ENCODE data around the gene ATP6V1D.
"Not testable (repeated sequence)": the region's sequence is repeated elsewhere in the genome, so short reads cannot be mapped to it uniquely, and the experiment has no call there.

ATP6V1D gene

DNA sequence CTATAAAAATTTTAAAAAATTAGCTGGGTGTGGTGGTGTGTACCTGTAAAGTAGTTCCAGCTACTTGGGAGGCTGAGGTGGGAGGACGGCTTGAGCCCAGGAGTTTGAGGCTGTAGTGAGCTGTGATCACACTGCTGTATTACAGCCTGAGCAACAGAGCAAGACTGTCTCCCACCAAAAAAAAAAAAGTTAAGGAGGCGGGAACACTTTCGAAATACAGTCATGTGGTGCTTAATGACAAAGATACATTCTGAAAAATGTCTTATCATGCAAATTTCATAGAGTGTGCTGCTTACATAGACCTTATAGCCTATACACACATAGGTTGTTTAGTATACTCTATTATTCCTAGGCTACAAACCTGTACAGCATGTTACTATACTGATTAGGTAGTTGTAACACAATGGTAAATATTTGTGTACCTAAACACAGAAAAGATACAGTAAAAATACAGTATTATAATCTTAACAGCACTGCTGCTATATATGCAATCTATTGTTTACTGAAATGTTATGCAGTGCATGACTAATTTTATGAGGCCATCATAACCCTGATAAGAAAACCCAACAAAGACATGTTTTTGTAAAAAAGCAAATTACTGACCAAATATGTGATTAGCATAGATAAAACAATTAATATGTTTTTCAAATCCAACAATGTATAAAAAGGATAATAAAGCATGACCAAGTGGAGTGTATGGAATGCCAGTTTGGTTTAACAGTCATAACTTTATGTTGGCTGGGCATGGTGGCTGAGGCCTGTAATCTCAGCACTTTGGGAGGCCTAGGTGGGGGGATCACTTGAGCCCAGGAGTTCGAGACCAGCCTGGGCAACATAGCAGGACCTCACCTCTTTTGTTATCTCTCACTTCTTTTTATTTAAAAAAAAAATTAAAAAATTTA lies 11.9 kb upstream of the ATP6V1D start:
- DNase-seq (ENCODE audit: low read depth in 4 of 4, low spot score in 1 of 4): no peak

DNA sequence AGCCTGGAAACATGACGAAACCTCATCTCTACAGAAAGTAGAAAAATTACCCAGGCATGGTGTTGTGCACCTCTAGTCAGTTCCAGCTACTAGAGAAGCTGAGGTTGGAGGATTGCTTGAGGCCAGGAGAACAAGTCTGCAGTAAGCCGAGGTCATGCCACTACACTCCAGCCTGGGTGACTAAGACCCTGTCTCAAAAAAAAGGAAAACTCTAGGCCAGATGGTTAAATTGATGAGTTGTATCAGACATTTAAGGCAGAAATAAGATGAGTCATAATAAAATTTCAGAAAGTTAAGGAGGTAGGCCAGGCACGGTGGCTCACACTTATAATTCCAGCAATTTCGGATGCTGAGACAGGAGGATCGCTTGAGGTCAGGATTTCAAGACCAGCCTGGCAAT lies 11.2 kb upstream of the ATP6V1D start:
- DNase-seq (ENCODE audit: low read depth in 4 of 4, low spot score in 1 of 4): no peak

DNA sequence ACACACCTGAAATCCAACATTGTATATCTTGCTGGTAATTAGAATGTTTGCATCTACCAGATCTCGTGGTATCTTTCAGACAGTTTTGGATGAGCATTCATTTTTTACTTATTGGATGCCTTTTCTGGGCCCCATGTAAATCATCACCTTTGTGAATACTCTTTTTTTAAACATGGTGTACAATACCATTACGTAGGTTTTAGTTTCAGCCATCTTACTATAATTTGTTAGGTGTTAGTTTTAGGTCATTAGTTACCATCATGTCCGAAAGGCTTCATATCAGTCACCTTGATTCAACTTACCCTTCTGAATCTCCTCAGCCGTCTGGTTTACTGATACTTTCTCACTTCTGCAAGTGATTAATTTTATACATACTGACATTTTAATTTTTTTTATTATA lies 5.9 kb upstream of the ATP6V1D start:
- no peak for DNase-seq (ENCODE audit: low read depth in 4 of 4, low spot score in 1 of 4)

DNA sequence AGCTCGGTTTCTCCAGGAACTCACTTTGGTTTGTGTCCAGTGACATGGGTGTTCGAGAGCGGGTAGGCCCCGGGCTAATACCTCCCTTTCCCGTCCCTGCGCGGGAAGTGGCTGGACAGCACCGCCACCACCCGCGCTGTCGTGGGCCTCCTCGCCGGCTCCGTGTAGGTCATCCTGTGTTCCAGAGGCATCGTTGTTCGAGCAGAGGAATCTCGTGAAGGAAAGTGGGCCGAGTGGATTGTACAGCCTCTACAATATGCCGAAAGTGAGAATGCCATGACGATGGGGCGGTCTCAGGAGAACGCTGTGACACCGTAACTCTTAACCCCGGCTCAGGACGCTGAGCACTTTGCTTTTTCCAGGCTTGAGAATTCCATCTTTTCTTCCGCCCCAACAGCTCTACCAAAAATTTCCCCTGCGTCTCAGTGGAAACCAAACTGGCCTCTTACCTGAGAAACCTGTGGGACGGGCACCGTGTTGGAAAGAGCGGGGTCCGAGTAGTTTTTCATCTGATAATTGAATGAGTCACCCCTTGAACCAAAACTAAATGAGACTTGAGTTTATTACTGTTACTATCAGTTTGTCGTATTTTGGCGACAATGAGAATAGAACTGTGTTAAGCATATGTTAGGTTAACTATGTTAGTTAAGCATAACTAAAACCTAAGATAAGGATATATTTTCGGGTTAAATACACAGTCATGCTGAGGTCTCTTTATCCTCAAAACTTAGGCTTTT lies 1.0 kb upstream of the ATP6V1D start:
- peak in 2 of 4 experiments; percentile 13 to 21 for DNase-seq (ENCODE audit: low read depth in 4 of 4, low spot score in 1 of 4)

DNA sequence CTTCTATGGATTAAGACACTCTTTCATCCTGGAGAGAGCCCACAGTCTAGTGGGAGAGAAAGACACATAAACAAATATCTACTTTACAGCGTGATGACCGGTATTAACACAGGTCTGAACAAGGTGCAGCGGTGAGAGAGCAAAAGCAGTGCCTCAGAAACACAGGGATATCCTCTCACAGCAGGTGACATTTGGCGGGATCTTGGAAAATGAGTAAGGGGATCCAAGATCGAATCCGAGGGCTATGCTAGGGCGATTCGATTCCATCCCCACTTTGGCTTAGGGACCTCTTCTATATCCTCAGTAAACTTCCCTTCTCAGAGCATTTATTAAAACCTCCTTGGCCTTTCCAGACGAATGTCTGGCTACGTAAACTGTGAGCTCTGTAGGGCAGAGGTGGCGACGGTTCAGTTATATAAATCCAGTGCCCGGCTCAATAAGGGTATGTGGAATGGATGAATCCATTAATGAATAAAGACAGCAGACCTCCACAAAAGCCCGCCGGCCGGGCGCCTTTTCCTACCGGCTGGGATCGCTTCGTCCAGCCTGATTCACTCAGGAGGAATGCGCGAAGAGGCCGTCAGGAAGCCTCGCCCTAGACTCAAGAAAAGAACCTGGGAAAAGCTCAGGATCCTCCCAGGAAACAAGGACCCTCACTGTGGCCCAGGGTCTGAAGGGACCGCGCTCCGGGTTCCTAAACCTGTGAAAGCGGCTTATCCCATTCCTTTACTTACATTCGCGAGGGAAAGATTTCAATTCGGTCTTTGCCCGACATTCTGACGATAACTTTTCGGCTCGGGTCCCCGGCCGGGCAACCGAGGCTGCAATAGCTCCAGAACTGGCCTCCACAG lies 455 bp downstream of the ATP6V1D start:
- DNase-seq (ENCODE audit: low read depth in 4 of 4, low spot score in 1 of 4): no peak

DNA sequence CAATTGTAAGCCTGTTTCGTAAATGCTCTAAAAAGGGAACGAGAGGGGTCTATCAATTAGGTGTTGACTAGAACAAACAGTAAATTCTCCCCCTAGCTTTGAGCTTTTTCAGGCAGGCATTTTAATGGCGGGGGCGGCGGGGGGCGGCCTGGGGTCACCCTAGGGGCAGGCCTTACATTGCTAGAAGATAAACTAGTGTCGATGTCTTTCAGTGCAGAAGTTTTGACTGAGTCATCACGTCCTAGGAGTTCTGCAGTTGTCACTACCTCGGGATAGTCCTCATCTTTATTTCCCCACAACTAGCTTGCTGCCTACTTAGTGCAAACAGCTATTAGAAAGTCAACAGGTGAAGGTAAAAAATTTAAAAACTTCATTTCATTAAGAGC lies 1.6 kb downstream of the ATP6V1D start:
- DNase-seq (ENCODE audit: low read depth in 4 of 4, low spot score in 1 of 4): no peak

DNA sequence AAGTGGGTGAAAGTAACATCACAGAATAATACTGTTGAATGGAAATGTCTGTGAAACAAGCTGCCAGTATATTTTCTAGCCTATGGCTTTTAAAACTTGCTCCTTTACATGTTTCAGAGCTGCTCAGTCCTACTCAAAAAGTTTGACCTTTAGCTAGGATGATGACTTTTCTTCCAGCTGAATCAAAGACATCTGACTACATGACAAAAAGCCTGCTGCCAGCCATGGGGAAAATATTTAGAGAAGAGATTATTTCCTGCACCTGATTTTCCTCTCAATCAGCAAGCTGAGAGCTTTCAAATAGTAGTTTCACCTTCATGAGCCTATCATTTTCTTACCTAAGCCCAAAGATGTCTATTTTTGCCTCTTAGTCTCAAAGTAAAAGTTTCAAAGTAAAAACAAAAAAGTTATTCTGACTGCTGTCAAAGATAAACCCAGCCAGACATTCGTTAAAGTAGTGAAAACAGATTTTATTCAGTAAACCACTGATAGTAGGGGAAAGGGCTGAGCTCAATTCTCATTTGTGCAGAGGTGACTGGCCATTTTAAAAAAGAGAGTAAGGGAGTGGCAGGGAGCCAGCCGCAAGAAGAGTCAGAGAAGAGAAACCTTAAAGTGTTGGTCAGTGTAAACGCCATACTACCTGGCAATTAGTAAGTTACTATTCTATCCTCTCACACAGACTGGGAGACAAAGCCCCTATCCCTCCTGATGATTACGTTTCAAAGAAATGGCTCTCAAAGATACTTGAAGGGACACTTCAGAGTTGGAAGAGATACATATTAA lies 2.2 kb downstream of the ATP6V1D start:
- no peak for DNase-seq (ENCODE audit: low read depth in 4 of 4, low spot score in 1 of 4)

DNA sequence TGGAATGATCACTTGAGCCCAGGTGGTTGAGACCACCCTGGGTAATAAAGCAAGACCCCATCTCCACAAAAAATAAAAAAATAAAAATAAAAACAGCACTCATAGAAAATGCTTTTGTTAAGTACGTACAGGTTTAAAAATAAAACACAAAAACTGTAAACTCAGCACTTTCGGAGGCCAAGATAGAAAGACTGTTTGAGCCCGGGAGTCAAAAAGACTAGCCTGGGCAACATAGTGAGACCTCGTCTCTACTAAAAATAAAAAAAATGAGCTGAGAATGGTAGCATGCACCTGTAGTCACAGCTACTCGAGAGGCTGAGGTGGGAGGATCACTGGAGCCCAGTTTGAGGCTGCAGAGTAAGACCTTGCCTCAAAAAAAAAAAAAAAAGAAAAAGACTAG lies 7.5 kb downstream of the ATP6V1D start:
- no peak for DNase-seq (ENCODE audit: low read depth in 4 of 4, low spot score in 1 of 4)

DNA sequence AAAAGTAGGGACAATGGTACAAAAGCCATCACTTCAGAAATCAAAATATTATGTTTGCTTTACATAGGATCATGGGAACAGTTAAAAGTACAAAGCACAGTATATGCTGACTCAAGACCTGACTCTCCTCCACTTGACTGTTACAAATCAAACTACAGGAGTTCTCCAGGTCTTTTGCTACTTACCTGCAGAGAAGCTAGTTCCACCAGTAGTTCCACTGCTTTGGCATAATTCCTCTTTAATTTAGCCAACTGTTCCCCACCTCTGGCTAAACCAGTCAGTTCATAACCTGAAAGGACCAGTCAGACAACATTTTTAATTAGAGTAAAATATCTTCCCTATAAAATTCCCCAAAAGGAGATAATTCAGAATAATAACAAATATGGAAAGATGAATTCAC lies 14.0 kb downstream of the ATP6V1D start:
- no peak for DNase-seq (ENCODE audit: low read depth in 4 of 4, low spot score in 1 of 4)

DNA sequence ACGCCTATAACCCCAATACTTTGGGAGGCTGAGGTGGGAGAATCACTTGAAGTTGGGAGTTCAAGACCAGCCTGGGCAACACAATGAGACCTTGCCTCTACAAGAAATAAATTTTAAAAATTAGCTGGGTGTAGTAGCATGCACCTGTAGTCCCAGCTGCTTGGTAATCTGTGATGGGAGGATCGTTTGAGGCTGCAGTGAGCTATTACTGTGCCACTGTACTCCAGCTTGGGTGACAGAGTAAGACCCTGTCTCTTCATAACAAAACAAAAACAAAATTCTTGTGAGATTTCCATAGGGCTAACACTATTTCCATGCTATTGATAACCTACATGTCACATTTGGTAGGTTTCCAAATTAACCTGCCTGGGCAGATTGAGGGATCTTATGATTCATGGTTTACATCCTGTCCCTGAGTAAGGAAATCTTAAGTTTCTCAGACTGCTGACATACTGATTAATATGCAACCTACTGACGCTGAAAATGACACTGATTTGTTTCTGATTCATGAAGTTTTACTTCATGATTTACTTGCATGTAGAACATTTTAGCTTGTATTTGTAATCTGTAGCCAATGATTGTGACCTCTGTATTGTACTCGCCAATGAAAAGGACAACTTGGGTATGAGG lies 15.9 kb downstream of the ATP6V1D start:
- DNase-seq (ENCODE audit: low read depth in 4 of 4, low spot score in 1 of 4): no peak

DNA sequence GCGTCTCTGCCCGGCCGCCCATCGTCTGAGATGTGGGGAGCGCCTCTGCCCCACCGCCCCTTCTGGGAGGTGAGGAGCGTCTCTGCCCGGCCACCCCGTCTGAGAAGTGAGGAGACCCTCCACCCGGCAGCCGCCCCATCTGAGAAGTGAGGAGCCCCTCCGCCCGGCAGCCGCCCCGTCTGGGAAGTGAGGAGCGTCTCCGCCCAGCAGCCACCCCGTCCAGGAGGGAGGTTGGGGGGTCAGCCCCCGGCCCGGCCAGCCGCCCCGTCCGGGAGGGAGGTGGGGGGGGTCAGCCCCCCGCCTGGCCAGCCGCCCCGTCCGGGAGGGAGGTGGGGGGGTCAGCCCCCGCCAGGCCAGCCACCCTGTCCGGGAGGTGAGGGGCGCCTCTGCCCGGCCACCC lies 18.4 kb downstream of the ATP6V1D start:
- not testable (repeated sequence) for DNase-seq (ENCODE audit: low read depth in 4 of 4, low spot score in 1 of 4)

DNA sequence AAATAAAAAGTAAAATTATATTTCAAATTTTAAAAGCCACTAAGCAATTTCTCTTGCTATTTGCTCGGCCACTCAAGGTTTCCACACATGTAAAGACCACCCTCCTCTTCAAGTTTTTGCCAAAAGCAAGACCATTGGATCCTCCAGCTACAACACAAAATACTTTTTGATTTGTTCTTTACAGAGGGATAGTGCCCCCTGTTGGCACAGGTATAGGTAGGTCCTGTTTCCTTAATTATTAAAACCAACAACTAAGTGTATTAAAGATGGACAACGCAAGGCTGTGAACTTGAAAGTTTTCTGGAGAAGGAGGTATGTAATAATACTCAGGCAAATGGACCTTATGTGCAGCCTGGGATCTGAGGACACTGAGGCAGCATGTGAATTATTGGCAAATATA lies 23.8 kb downstream of the ATP6V1D start:
- no peak for DNase-seq (ENCODE audit: low read depth in 4 of 4, low spot score in 1 of 4)

DNA sequence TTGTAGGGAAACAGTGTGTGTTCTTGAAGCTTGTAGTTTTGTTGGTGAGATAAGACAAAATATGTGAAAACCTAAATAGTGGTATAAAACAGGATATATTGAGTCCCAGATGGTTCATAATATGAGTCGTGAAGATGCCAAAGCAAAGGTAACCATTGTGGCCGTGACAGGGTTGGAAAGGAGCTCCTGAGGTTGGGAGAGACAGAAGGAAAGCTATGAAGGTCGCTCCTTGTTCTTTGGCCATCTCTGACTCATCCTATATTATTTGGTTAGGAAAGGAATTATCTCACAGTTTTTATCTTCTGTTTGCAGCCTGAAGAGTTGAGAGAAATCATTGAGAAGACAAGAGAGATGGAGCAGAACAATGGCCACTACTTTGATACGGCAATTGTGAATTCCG lies 27.1 kb downstream of the ATP6V1D start:
- no peak for DNase-seq (ENCODE audit: low read depth in 4 of 4, low spot score in 1 of 4)

DNA sequence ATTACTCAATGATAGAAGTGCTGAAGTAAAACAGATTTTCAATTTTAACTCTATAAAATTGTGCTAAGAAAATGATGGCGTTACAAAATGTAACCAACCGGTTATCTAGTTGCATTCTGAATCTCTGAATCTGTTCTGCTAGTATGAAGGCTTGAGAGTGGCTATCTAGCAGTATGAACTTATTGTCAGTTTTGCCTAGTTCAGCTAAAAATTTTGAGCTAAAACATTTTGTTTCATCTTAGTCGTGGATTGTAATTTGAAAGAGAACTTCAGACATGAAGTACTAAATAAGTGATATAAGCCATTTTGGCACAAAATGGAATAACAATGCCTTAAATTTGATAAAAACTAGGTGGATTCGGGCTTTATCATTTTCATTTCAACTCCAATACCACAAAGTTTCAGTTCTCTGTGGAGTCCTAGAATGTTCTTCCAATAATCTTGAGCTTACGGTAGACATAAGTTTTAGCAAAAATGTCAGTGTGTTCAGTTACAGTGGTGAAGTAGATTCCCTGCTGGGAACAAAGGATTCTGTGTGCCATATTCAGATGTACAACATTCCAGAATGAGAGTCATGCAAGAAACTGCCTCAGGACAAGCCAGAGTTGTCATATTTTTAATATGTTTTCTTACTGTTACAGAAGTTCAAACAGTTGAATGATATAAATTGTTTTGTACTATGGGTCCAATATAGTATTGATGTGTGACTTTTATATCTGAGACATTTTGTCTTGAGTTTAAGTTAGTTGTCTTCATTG lies 28.1 kb downstream of the ATP6V1D start:
- no peak for DNase-seq (ENCODE audit: low read depth in 4 of 4, low spot score in 1 of 4)

DNA sequence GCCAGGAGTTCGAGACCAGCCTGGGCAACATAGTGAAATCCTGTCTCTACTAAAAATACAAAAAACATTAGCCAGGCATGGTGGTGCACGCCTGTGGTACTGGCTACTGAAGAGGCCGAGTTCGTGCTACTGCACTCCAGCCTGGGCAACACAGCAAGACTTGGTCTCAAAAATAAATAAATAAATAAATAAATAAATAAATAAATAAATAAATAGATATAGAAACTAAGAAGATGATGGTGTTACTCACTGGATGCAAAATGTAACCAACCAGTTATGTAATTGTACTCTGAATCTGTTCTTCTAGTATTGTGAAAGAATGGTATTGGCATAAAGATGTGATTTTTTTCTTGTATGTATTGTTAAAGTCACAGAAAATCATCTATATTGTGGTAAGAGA lies 29.9 kb downstream of the ATP6V1D start:
- DNase-seq (ENCODE audit: low read depth in 4 of 4, low spot score in 1 of 4): not testable (repeated sequence)

DNA sequence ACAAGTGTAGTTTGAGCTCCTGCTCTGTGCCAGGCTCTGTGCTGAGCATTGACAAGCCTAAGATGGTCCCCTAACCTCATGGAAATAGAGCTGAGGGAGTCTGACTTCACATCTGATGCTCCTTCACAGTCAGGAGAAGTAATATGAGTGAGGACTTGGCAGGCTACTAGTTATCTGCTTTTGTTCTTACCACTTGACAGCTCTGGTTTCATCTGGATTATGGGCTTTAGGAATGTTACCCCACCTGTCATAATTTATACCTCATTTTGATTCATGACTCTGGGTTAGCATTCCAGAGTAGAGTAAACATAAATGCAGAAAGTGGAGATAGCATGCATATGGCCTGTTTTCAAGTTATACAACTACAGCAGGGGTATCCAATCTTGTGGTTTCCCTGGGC lies 40.5 kb downstream of the ATP6V1D start:
- DNase-seq (ENCODE audit: low read depth in 4 of 4, low spot score in 1 of 4): no peak

DNA sequence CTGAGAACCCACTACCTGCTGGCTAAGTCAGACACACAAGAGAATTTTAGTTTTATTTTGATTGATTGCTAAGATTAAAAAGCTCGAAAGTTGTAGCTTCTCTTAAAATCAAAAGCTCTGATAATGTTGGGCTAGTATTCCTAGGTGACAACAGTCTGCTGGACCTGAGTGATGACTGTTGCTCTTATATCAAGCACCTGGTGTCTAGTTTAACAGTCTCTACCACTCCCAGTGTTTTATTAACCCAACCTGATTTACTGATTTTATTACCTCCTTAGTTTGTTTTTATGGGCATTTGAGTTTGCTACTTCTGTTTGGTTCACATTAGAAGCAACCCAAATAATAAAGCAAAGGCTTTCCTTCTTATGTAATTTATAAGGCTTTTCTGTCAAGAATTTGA lies 41.8 kb downstream of the ATP6V1D start:
- no peak for DNase-seq (ENCODE audit: low read depth in 4 of 4, low spot score in 1 of 4)

DNA sequence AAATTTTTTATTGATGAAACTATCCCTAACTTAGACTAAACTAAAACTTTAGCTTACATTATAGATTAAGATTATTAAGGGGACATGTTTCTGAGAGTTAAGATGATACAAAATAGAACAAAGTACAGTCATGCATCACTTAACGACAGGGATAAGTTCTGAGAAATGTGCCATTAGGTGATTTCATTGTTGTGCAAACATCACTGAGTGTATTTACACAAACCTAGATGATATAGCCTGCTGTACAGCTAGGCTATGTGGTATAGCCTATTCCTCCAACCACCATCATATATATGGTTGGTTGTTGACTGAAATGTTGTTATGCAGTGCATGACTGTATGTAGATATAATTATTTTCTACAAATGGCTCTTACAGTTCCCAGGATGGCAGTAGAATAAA lies 46.5 kb downstream of the ATP6V1D start:
- DNase-seq (ENCODE audit: low read depth in 4 of 4, low spot score in 1 of 4): no peak

DNA sequence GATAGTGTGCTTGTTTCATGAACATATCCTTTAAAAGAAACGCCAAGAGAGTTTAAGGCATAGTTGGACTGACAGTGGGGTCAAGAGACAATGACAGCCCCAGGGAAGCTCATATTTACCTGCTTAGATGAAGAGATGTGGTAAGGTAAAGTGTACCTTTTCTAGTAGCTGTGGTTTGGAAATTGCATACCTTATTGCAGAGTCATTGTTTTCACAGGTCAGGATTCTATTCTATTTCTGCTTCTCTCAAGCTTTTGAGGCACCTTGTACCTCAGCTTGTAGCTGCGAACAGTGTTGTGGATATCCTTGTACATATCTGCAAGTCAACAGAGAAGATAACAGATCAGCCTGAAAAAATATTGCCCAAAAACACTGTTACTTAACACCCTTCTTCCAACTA lies 47.7 kb downstream of the ATP6V1D start:
- DNase-seq (ENCODE audit: low read depth in 4 of 4, low spot score in 1 of 4): no peak
